AG04449 (cell line): Measurements from ENCODE around the gene USP21.

Experiments used
- CTCF ChIA-PET: fragments of 350-600 bp; formaldehyde crosslinking; extraction: SDS; loops from one replicate; lab custom pipeline; 2021; ENCODE audit warnings: antibody characterized with exemption; lab: Yijun Ruan, JAX
- POLR2A ChIA-PET: fragments of 400-600, 350-600 bp; formaldehyde crosslinking; extraction: SDS; loops from one replicate; lab custom pipeline; 2020; ENCODE audit warnings: antibody characterized with exemption, inconsistent platforms; lab: Yijun Ruan, JAX
- DNase-seq: peaks from one replicate; pipeline ENCODE4 v3.0.0-alpha.2; 2010; ENCODE audit warnings: low read depth, low spot score
- H3K4me3 ChIP-seq: 2 replicates; pipeline ENCODE4 v1.5.1; 2011; ENCODE audit warnings: low read depth, mild to moderate bottlenecking, control low read depth, low read length
- TF ChIP-seq, protein P1 (sequence below): IDR thresholded peaks from one replicate; pipeline ENCODE4 v1.5.1; 2011; ENCODE audit warnings: mild to moderate bottlenecking, moderate library complexity, low read length, control low read depth, inconsistent platforms; ENCODE audit not compliant: insufficient read depth; ENCODE audit errors: missing control alignments

Gene USP21, protein sequence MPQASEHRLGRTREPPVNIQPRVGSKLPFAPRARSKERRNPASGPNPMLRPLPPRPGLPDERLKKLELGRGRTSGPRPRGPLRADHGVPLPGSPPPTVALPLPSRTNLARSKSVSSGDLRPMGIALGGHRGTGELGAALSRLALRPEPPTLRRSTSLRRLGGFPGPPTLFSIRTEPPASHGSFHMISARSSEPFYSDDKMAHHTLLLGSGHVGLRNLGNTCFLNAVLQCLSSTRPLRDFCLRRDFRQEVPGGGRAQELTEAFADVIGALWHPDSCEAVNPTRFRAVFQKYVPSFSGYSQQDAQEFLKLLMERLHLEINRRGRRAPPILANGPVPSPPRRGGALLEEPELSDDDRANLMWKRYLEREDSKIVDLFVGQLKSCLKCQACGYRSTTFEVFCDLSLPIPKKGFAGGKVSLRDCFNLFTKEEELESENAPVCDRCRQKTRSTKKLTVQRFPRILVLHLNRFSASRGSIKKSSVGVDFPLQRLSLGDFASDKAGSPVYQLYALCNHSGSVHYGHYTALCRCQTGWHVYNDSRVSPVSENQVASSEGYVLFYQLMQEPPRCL

GRCh38 chr1:161159087-161159912 lies at the start of gene USP21:
TSS of gene USP21 (plus strand) at chr1:161159500. CDS start at chr1:161160641, 1,141 bp downstream.
- ChIA-PET CTCF (interaction anchor here (2.4 to 2.7 kb wide), 2 partner anchors 21 to 26 kb away, joined by 9 to 10 read pairs; partner anchors contain the start of gene DEDD), POLR2A (interaction anchor here (1.0 kb wide), 1 partner anchor 39 kb away, joined by 3 read pairs; the partner anchor contains the start of gene ADAMTS4)
- TF ChIP-seq, protein P1, sequence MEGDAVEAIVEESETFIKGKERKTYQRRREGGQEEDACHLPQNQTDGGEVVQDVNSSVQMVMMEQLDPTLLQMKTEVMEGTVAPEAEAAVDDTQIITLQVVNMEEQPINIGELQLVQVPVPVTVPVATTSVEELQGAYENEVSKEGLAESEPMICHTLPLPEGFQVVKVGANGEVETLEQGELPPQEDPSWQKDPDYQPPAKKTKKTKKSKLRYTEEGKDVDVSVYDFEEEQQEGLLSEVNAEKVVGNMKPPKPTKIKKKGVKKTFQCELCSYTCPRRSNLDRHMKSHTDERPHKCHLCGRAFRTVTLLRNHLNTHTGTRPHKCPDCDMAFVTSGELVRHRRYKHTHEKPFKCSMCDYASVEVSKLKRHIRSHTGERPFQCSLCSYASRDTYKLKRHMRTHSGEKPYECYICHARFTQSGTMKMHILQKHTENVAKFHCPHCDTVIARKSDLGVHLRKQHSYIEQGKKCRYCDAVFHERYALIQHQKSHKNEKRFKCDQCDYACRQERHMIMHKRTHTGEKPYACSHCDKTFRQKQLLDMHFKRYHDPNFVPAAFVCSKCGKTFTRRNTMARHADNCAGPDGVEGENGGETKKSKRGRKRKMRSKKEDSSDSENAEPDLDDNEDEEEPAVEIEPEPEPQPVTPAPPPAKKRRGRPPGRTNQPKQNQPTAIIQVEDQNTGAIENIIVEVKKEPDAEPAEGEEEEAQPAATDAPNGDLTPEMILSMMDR: peak; percentile 38
- H3K4me3 ChIP-seq: peak within 1 kb of the TSS; percentile 90
- no peak for DNase-seq

- CTCF ChIA-PET: interaction anchor here (1.0 kb wide), 1 partner anchor 69 kb away, joined by 3 read pairs; no protein-coding TSS in a partner anchor
- H3K4me3 ChIP-seq: no peak overlapping the region
- no peak for DNase-seq
- TF ChIP-seq, protein P1: no peak
- POLR2A ChIA-PET: interaction anchor here (0.6 kb wide), 1 partner anchor 207 kb away, joined by 7 read pairs; no protein-coding TSS in a partner anchor
Observed at GRCh38 chr1:161111117-161111516, 48.2 kb upstream of the USP21 start.

DNA sequence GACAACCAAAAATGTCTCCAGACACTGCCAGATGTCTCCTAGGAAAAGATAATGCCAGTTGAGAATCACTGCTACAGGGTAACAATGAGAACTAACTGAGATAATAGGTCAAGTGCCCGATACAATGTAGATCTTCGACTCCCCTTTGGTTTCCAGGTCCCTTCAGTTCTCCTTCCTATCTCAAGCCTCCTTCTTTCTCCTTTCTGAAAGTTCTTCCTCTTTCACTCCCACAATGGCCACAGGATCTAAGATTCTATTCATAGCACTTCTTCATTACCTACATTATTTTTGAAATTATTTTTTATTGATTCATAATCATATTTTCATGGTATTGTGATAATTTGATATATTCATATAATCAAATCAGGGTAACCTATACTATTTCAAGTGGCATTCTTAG lies 47.8 kb upstream of the USP21 start:
- POLR2A ChIA-PET: interaction anchor here (0.6 kb wide), 1 partner anchor 207 kb away, joined by 7 read pairs; no protein-coding TSS in a partner anchor
- DNase-seq: no peak

DNA sequence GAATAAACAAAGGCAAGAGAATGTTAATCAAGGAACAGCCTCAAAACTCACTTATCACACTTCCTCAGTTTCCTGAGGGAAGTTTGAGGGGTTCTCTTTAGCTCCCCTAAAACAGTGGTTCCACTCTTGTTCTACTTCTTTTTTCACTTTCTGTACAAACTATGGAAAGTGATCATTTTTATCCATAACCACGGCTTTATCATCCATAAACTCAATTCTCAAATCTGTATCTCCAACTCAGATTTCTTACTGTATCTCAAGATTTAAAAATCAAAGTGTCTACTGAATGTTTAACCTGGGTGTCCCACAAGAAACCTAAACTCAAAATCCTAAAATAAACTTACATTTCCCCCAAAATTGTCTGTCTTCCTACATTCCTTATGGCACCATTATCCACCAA lies 45.4 kb upstream of the USP21 start:
- no peak overlapping the region for H3K4me3 ChIP-seq
- CTCF ChIA-PET: interaction anchor here (6.8 kb wide), 1 partner anchor 17 kb away, joined by 57 read pairs; the partner anchor contains the start of gene KLHDC9
- POLR2A ChIA-PET: no interaction called here
- TF ChIP-seq, protein P1: no peak
- no peak for DNase-seq

More for the DNA sequence above, 47.8 kb upstream of the USP21 start:
- CTCF ChIA-PET: interaction anchor here (0.7 to 6.8 kb wide), 5 partner anchors 10 to 80 kb away, joined by 3 to 57 read pairs (median 4); partner anchors contain the start of gene KLHDC9
- H3K4me3 ChIP-seq: no peak overlapping the region
- TF ChIP-seq, protein P1: no peak

- ChIA-PET CTCF (interaction anchor here (2.2 to 6.8 kb wide), 2 partner anchors 14 to 18 kb away, joined by 6 to 57 read pairs; partner anchors contain the start of gene KLHDC9), POLR2A (interaction anchor here (0.6 kb wide), 1 partner anchor 18 kb away, joined by 3 read pairs; the partner anchor contains the start of gene DEDD)
- no peak overlapping the region for H3K4me3 ChIP-seq
- TF ChIP-seq, protein P1: no peak
- DNase-seq: no peak
Observed at GRCh38 chr1:161114556-161114955, 44.7 kb upstream of the USP21 start.
